Mesothelial cell of epicardium (in vitro differentiated cells): ENCODE measurements around the gene CUTA. TPM values are rescaled to one million over a fixed set of nuclear protein-coding genes. Genes with fewer than 3 reads are reported as not detected.
"Not testable (repeated sequence)": the region's sequence is repeated elsewhere in the genome, so short reads cannot be mapped to it uniquely, and the experiment has no call there.

Experiments
- DNase-seq, 2 experiments: peaks; one replicate each; pipeline ENCODE4 v3.0.0; 2021; ENCODE audit warnings: low spot score in 2 of 2; ENCODE audit not compliant: unreplicated experiment in 2 of 2
- H3K27ac Mint-ChIP-seq: 2 replicates; pipeline ENCODE4 v1.8.0; 2021; ENCODE audit warnings: mixed read lengths
- H3K27me3 Mint-ChIP-seq: 2 replicates; pipeline ENCODE4 v1.8.0; 2021; ENCODE audit warnings: low read depth, mixed read lengths
- H3K36me3 Mint-ChIP-seq: 2 replicates; pipeline ENCODE4 v1.8.0; 2021; ENCODE audit warnings: mixed read lengths
- H3K4me1 Mint-ChIP-seq: 2 replicates; pipeline ENCODE4 v1.8.0; 2021; ENCODE audit warnings: mixed read lengths
- H3K4me3 Mint-ChIP-seq: 2 replicates; pipeline ENCODE4 v1.8.0; 2021; ENCODE audit warnings: mild to moderate bottlenecking, moderate library complexity, mixed read lengths
- H3K9me3 Mint-ChIP-seq: 2 replicates; pipeline ENCODE4 v1.8.0; 2021; ENCODE audit warnings: mixed read lengths
- total RNA-seq: library from RNA; stranded (reverse); gene quantifications from 3 replicates; pipeline ENCODE4 v1.2.1, GENCODE V29; 2021
- TF ChIP-seq, protein P1 (sequence below): fragments of 200-600 bp; sonication (generic); IDR thresholded peaks from one replicate; pipeline ENCODE4 v1.5.0; 2021; ENCODE audit warnings: antibody characterized with exemption; ENCODE audit not compliant: unreplicated experiment

Gene CUTA
- total RNA-seq, 1 donor from 2014 or later = 239 TPM

DNA sequence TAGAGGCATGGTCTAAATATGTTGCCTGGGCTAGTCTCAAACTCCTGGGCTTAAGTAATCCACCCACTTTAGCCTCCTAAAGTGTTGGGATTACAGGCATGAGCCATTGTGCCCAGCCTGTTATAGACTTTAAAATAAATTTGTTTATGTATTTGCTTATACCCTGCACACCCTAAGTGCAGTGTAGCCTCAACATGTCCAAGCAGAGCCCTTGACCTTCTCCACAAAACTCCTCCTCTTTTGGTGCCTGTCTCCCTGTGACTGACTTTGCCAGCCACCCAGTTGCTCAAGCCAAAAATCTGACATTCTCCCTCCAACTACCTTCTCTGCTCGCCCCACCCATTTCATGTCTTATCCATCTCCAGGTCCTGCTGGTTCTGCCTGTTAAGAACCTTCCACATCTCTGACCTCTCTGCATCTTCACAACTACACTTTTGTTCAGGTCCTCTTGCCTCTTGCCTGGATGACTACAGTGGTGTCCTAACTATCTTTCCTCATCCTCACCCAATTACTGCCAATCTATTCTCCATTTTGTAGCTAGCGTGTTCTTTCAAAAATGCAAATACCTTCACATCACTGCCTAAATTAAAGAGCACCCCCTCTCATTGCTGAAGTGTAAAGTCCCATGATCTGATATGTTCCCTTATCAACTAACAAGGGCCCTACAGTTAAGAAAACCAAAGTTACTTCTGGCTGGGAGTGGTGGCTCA, 37.5 kb downstream of the CUTA start:
- Mint-ChIP-seq H3K4me3 (no peak overlapping the region), H3K36me3 (no peaks in the 10 kb centered on the region), H3K27me3 (no peaks in the 10 kb centered on the region), H3K9me3 (no peaks in the 10 kb centered on the region), H3K4me1 (peaks cover 9% of the 10 kb centered on the region), H3K27ac (no peak overlapping the region)
- TF ChIP-seq, protein P1, sequence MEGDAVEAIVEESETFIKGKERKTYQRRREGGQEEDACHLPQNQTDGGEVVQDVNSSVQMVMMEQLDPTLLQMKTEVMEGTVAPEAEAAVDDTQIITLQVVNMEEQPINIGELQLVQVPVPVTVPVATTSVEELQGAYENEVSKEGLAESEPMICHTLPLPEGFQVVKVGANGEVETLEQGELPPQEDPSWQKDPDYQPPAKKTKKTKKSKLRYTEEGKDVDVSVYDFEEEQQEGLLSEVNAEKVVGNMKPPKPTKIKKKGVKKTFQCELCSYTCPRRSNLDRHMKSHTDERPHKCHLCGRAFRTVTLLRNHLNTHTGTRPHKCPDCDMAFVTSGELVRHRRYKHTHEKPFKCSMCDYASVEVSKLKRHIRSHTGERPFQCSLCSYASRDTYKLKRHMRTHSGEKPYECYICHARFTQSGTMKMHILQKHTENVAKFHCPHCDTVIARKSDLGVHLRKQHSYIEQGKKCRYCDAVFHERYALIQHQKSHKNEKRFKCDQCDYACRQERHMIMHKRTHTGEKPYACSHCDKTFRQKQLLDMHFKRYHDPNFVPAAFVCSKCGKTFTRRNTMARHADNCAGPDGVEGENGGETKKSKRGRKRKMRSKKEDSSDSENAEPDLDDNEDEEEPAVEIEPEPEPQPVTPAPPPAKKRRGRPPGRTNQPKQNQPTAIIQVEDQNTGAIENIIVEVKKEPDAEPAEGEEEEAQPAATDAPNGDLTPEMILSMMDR = no peak
- no peak for DNase-seq

DNA sequence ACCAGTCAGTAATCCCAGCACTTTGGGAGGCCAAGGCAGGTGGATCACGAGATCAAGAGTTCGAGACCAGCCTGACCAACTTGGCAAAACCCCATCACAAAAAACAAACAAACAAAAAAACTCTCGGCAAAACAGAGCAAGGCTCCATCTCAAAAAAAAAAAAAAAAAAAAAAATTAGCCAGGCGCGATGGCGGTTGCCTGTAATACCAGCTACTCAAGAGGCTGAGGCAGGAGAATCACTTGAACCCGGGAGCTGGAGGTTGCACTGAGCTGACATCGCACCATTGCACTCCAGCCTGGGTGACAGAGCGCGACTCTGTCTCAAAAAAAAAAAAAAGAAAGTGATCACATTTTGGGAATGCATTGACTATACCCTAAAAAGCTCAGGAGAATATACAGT, 38.7 kb downstream of the CUTA start:
- not testable (repeated sequence) for H3K27me3 Mint-ChIP-seq, H3K27ac Mint-ChIP-seq, H3K4me3 Mint-ChIP-seq, DNase-seq, H3K9me3 Mint-ChIP-seq, H3K36me3 Mint-ChIP-seq
- H3K4me1 Mint-ChIP-seq = peaks cover 20% of the 10 kb centered on the region

DNA sequence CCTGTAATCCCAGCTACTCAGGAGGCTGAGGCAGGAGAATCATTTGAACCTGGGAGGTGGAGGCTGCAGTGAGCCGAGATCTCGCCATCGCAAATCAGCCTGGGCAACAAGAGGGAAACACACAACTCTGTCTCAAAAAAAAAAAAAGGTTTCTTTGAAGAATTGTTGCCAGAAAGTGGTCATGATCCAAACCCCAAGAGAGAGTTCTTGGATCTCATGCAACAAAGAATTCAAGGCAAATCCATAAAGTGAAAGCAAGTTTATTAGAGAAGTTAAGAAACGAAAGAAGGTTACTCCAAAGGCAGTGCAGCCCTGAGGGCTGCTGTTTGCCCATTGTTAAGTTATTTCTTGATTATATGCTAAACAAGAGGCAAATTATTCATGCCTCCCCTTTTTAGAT, 40.7 kb downstream of the CUTA start:
- H3K4me3 Mint-ChIP-seq = no peak overlapping the region
- no peaks in the 10 kb centered on the region for H3K27me3 Mint-ChIP-seq
- H3K9me3 Mint-ChIP-seq = no peaks in the 10 kb centered on the region
- no peak overlapping the region for H3K27ac Mint-ChIP-seq
- TF ChIP-seq, protein P1 = no peak
- H3K36me3 Mint-ChIP-seq = no peaks in the 10 kb centered on the region
- no peak for DNase-seq
- H3K4me1 Mint-ChIP-seq = peaks cover 36% of the 10 kb centered on the region

DNA sequence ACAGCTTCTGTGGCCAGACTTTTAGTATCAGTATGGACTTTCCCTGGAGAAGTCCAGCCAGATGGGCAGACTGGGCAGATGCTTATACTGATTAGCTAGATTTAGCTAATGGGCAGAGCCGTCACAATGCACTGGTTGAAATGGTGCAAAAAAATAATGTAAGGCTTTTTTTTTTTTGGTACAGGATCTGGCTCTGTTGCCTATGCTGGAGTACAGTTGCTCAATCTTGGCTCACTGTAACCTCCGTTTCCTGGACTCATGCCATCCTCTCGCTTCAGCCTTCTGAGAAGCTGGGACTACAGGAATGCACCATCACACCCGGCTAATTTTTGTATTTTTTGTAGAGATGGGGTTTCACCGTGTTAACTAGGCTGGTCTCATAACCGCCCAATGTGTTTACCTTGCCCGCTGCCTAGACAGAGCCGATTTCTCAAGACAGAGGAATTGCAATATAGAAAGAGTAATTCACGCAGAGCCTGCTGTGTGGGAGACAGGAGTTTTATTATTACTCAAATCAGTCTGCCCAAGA, 42.7 kb downstream of the CUTA start:
- Mint-ChIP-seq H3K36me3 (no peaks in the 10 kb centered on the region), H3K4me3 (no peak overlapping the region), H3K9me3 (no peaks in the 10 kb centered on the region), H3K27me3 (no peaks in the 10 kb centered on the region), H3K27ac (peak overlapping the region; percentile 87), H3K4me1 (peaks cover 36% of the 10 kb centered on the region)
- TF ChIP-seq, protein P1 = no peak
- DNase-seq = peak in 1 of 2 experiments; percentile 53

DNA sequence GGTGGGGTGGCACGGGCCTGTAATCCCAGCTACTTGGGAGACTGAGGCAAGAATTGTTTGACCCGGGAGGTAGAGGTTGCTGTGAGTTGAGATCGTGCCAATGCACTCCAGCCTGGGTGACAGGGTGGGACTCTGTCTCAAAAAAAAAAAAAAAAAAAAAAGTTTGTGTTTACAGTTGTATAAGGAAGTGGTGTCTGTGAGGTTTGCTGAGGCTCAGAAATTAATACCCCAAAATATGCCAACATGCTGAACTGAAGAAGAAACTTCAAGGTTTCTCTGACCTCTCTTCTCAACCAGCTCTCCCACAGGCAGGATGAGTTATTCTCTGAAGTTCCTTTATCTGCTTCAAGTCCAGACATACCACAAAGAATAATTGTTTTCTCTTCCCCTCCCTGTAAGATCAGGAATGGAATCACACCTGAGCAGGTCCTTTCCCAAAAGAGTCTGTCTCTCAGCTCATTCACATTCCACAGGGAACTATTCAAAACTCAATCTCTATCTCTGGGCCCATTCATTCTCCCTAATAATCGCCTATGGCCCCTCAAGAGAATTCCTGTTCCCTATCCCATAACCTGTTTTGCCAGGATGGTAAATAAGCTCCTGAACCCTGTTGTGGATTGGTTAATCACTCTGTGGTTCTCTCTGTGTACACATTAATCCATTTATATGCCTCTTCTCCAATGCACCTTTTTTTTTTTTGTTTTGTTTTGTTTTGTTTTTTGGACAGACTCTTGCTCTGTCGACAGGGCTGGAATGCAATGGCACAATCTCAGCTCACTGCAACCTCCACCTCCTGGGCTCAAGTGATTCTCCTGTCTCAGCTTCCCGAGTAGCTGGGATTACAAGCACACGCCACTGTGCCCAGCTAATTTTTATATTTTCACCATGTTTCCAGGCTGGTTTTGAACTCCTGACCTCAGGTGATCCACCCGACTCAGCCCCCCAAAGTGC, 43.7 kb downstream of the CUTA start:
- DNase-seq = no peak
- Mint-ChIP-seq H3K4me3 (peak overlapping the region; percentile 1), H3K9me3 (no peaks in the 10 kb centered on the region), H3K27ac (peak overlapping the region; percentile 87), H3K4me1 (peaks cover 36% of the 10 kb centered on the region), H3K27me3 (no peaks in the 10 kb centered on the region), H3K36me3 (no peaks in the 10 kb centered on the region)
- TF ChIP-seq, protein P1 = no peak
